SK-N-SH treated with all-trans-retinoic acid at 6 μM for 48 hours (cell line): Measurements from ENCODE around the gene CALHM4.

Experiments
- ARNTL ChIP-seq: fragments of 450-650 bp; formaldehyde crosslinking; IDR thresholded peaks from 2 replicates; pipeline ENCODE4 v1.5.0; 2020; ENCODE audit warnings: low read depth, mild to moderate bottlenecking, moderate library complexity, borderline replicate concordance
- BACH2 ChIP-seq: fragments of 250-450 bp; sonication (Bioruptor Pico); IDR thresholded peaks from 2 replicates; pipeline ENCODE4 v1.9.0; 2021; ENCODE audit warnings: mild to moderate bottlenecking, borderline replicate concordance
- CSDC2 ChIP-seq: fragments of 250-450 bp; sonication (Bioruptor Pico); IDR thresholded peaks from 2 replicates; pipeline ENCODE4 v1.5.0; 2020; ENCODE audit warnings: mild to moderate bottlenecking, moderate library complexity
- ESRRG ChIP-seq: fragments of 250-450 bp; sonication (Bioruptor Pico); IDR thresholded peaks from 2 replicates; pipeline ENCODE4 v1.6.1; 2021; ENCODE audit warnings: mild to moderate bottlenecking
- GLIS3 ChIP-seq: fragments of 250-450 bp; sonication (Bioruptor Pico); IDR thresholded peaks from 2 replicates; pipeline ENCODE4 v1.5.0; 2020; ENCODE audit warnings: mild to moderate bottlenecking, moderate library complexity
- ISL1 ChIP-seq: fragments of 250-450 bp; sonication (Bioruptor Pico); IDR thresholded peaks from 2 replicates; pipeline ENCODE4 v2.1.2; 2022; ENCODE audit warnings: mild to moderate bottlenecking, moderate library complexity
- PATZ1 ChIP-seq: fragments of 250-450 bp; sonication (Bioruptor Pico); IDR thresholded peaks from 2 replicates; pipeline ENCODE4 v1.8.0; 2020; ENCODE audit warnings: mild to moderate bottlenecking, moderate library complexity, borderline replicate concordance
- POU6F1 ChIP-seq: fragments of 250-450 bp; sonication (Bioruptor Pico); IDR thresholded peaks from 2 replicates; pipeline ENCODE4 v1.8.0; 2021; ENCODE audit warnings: low read depth, mild to moderate bottlenecking, moderate library complexity, borderline replicate concordance
- PPARA ChIP-seq: fragments of 250-450 bp; sonication (Bioruptor Pico); IDR thresholded peaks from 2 replicates; pipeline ENCODE4 v1.5.0; 2020; ENCODE audit warnings: mild to moderate bottlenecking, borderline replicate concordance
- SNAI2 ChIP-seq: fragments of 250-450 bp; sonication (Bioruptor Pico); IDR thresholded peaks from 2 replicates; pipeline ENCODE4 v1.5.0; 2020; ENCODE audit warnings: mild to moderate bottlenecking, moderate library complexity
- TSHZ2 ChIP-seq: fragments of 250-450 bp; sonication (Bioruptor Pico); IDR thresholded peaks from 2 replicates; pipeline ENCODE4 v1.5.0; 2020; ENCODE audit warnings: mild to moderate bottlenecking, moderate library complexity
- ZFP30 ChIP-seq: fragments of 450-650 bp; formaldehyde crosslinking; IDR thresholded peaks from 2 replicates; pipeline ENCODE4 v1.5.0; 2022; ENCODE audit warnings: mild to moderate bottlenecking, moderate library complexity

- TF ChIP-seq BACH2 (CRISPR knock-in tag) = no peak
- no peak for TF ChIP-seq ISL1
- no peak for TF ChIP-seq PATZ1
- no peak for TF ChIP-seq GLIS3 (CRISPR knock-in tag)
- no peak for TF ChIP-seq ESRRG (CRISPR knock-in tag)
- no peak for TF ChIP-seq ZFP30 (CRISPR knock-in tag)
- TF ChIP-seq PPARA (CRISPR knock-in tag) = no peak
- TF ChIP-seq SNAI2 = no peak
- no peak for TF ChIP-seq TSHZ2
- no peak for TF ChIP-seq POU6F1 (CRISPR knock-in tag)
- TF ChIP-seq CSDC2 (CRISPR knock-in tag) = no peak
- TF ChIP-seq ARNTL (CRISPR knock-in tag) = no peak
Observed at GRCh38 chr6:116543149-116543548, 10.4 kb upstream of the CALHM4 start.
